Natural killer cell treated with Interleukin-12 subunit alpha and Interleukin-12 subunit beta and Interleukin-15 and Interleukin-18, amount 100 ng/mL, for 72 hours (primary cell): ENCODE measurements around the gene CCL17. TPM values are rescaled to one million over a fixed set of nuclear protein-coding genes. Genes with fewer than 3 reads are reported as not detected.
"Not testable (repeated sequence)": the region's sequence is repeated elsewhere in the genome, so short reads cannot be mapped to it uniquely, and the experiment has no call there.

Source experiments
- ATAC-seq, 2 donors: fragments of 150-1000 bp; cut with Tn5 transposase in 1 of 2; sonication (Bioruptor Pico), chemical (Tn5 transposase) in 1 of 2; 2 replicates each; pipeline ENCODE4 v1.10.0; 2021
- DNase-seq: peaks from one replicate; pipeline ENCODE4 v3.0.0; 2022; ENCODE audit warnings: low spot score
- H3K27ac Mint-ChIP-seq, 2 donors: 1 replicate in 1 of 2; 2 replicates in 1 of 2; pipeline ENCODE4 v1.8.0; 2022; ENCODE audit warnings: mixed read lengths in 2 of 2, mild to moderate bottlenecking in 1 of 2, moderate library complexity in 1 of 2
- H3K27me3 Mint-ChIP-seq, 2 donors: 1 replicate in 1 of 2; 2 replicates in 1 of 2; pipeline ENCODE4 v1.8.0; 2022; ENCODE audit warnings: mixed read lengths in 2 of 2
- H3K36me3 Mint-ChIP-seq: one replicate; pipeline ENCODE4 v1.8.0; 2022; ENCODE audit warnings: mixed read lengths
- H3K4me1 Mint-ChIP-seq, 2 donors: 1 replicate in 1 of 2; 2 replicates in 1 of 2; pipeline ENCODE4 v1.8.0; 2022; ENCODE audit warnings: low read depth in 2 of 2, mixed read lengths in 2 of 2, mild to moderate bottlenecking in 1 of 2
- H3K4me3 Mint-ChIP-seq: one replicate; pipeline ENCODE4 v1.8.0; 2022; ENCODE audit warnings: mixed read lengths
- H3K9me3 Mint-ChIP-seq: 2 replicates; pipeline ENCODE4 v1.8.0; 2022; ENCODE audit warnings: mixed read lengths
- total RNA-seq, 2 donors: library from RNA; stranded (reverse); gene quantifications; one replicate each; pipeline ENCODE4 v1.2.3, GENCODE V29; 2022

CCL17 gene
- total RNA-seq, 2 donors from 2014 or later, result 5.6 TPM; not detected in 1

DNA sequence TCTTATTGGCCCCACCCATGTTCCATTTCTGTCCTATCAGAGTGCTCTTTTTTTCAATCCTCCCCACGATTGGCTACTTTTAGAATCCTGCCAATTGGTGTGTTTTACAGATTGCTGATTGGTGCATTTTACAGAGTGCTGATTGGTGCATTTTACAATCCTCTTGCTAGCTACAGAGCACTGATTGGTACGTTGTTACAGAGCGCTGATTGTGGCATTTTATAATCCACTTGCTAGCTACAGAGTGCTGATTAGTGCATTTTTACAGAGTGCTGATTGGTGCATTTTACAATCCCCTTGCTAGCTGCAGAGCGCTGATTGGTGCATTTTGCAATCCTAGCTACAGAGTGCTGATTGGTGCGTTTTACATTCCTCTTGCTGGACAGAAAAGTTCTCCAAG lies 9.5 kb upstream of the CCL17 start:
- H3K36me3 Mint-ChIP-seq, result no peaks in the 10 kb centered on the region
- DNase-seq, result no peak
- ATAC-seq, result no peak
- H3K4me3 Mint-ChIP-seq, result no peak overlapping the region
- no peaks in the 10 kb centered on the region for H3K4me1 Mint-ChIP-seq
- H3K27ac Mint-ChIP-seq, result no peak overlapping the region
- H3K9me3 Mint-ChIP-seq, result no peaks in the 10 kb centered on the region
- peaks cover 0 to 2% of the 10 kb centered on the region in 2 donors for H3K27me3 Mint-ChIP-seq

DNA sequence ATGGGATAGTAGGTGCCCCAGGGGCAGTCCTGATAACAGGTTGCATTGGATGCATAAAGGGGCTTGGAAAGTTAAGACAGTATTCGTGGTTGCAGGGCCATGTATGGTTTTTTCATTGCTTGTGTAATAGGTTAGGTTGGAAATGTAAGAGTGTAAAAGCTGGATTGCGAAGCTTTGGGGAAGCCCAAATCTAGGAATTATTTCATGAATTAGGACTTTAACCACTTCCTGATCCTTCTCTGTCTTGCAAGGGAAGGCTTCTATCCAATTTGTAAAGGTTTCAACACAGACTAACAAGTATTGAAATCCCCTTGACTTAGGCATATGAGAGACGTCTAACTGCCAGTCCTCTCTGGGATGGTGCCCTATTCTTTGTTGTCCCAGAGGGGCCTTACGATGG lies 7.8 kb upstream of the CCL17 start:
- Mint-ChIP-seq H3K27ac (no peak overlapping the region), H3K36me3 (no peaks in the 10 kb centered on the region), H3K4me1 (no peaks in the 10 kb centered on the region), H3K4me3 (no peak overlapping the region), H3K27me3 (no peaks in the 10 kb centered on the region), H3K9me3 (no peaks in the 10 kb centered on the region)
- DNase-seq (no peak), ATAC-seq (no peak)

DNA sequence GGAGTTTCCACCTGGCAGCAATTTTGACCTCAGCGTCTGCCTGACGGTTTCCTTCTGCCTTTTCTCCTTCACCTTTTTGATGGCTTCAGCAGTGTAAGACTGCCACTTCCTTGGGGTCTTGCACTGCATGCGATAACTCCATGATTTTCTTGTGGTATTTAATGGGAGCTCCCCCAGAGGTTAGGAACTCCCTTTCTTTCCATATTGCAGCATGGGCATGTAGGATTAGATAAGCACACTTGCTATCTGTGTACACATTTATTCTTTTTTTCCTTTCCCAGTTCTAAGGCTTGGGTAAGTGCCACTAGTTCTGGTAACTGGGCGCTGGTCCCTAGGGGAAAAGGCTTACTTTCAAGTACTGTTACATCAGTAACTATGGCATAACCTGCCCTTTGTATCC lies 7.1 kb upstream of the CCL17 start:
- H3K27me3 Mint-ChIP-seq, result not testable (repeated sequence)

DNA sequence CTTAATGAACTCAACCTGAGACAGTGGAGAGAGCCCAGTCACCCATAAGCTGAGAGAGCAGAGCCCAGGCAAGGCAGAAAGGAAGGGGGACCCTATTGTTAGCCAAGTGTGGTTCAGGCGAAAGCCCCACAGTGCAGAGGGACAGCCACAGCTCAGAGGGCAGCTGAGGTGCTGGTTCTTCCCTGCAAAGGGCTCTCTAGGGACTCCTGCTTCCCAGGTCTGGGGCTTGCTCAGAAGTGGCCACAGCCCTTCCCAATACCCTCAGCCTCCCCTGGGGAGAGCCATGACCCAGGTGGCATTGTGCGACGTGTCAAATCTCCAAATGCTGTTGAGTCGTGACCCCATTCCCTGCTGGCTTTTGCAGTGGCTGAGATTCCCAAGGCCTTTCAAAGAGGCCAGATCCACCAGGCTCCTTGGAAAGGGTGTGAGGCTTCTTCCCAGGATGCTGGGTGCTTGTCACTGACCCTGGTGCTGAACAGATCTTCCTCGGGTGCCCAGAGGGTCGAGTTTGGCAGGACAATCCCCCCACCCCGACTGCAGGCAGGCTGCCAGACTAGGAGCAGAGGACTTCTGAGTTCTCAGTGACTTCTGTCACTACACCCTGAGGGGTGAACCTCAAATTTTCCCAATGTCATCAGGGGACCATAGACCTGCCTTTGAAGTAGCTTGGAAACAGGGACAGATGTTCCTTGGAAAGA lies 2.5 kb upstream of the CCL17 start:
- H3K27ac Mint-ChIP-seq, result no peak overlapping the region
- peak; percentile 47 for DNase-seq
- H3K9me3 Mint-ChIP-seq, result no peaks in the 10 kb centered on the region
- H3K36me3 Mint-ChIP-seq, result no peaks in the 10 kb centered on the region
- H3K4me3 Mint-ChIP-seq, result no peak overlapping the region
- peak in 1 of 2 donors; percentile 31 for ATAC-seq
- H3K27me3 Mint-ChIP-seq, result peaks cover 0 to 5% of the 10 kb centered on the region in 2 donors
- no peaks in the 10 kb centered on the region for H3K4me1 Mint-ChIP-seq

More for the DNA sequence above, 7.1 kb upstream of the CCL17 start:
- ATAC-seq, H3K9me3 Mint-ChIP-seq, H3K36me3 Mint-ChIP-seq, H3K4me3 Mint-ChIP-seq, H3K4me1 Mint-ChIP-seq, DNase-seq, H3K27ac Mint-ChIP-seq: not testable (repeated sequence)

DNA sequence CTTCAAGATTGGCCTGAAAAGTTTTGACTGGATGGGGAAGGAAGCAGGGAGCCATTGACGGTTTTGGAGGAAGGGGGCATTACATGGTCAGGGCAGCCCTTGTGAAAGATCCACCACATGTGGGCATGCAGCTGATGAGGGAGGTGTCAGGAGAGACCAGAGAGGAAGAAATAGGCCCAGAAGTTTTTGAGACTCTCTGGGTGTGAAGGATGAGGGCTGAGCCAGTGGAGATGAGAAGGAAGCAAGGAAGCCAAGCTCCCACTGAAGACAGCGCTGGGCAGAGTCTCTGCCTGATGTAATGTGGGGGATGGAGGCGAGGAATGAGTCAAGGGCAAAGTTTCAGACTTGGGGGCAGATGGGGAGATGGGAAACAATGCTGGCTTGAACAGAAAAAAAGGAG lies 530 bp downstream of the CCL17 start:
- no peaks in the 10 kb centered on the region for H3K9me3 Mint-ChIP-seq
- no peak for ATAC-seq
- peaks cover 6 to 9% of the 10 kb centered on the region in 2 donors for H3K27me3 Mint-ChIP-seq
- no peak overlapping the region for H3K4me3 Mint-ChIP-seq
- no peaks in the 10 kb centered on the region for H3K36me3 Mint-ChIP-seq
- H3K4me1 Mint-ChIP-seq, result no peaks in the 10 kb centered on the region
- no peak overlapping the region for H3K27ac Mint-ChIP-seq
- DNase-seq, result peak; percentile 34

DNA sequence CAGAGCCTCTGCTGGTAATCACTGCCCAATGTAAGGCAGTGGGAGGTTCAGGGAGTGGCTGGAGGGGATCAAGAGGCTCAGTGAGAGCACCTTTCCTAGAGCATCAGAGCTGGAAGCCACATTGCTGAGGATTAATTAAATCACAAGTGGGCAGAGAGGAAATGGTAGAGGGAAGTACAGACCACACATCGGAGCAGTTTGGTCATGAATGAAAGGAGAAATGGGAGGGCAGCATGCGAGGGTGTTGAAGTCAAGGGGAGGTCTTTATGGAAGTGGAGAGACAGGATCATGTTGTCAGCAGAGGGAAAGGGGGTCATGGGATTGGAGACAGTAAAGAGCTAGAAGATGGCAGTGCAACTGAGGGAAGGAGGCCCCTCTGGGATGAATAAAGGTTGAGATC lies 2.3 kb downstream of the CCL17 start:
- Mint-ChIP-seq H3K9me3 (no peaks in the 10 kb centered on the region), H3K4me1 (no peaks in the 10 kb centered on the region), H3K27me3 (peaks cover 6 to 9% of the 10 kb centered on the region in 2 donors), H3K36me3 (no peaks in the 10 kb centered on the region), H3K27ac (no peak overlapping the region), H3K4me3 (no peak overlapping the region)
- ATAC-seq (no peak), DNase-seq (peak; percentile 16)

DNA sequence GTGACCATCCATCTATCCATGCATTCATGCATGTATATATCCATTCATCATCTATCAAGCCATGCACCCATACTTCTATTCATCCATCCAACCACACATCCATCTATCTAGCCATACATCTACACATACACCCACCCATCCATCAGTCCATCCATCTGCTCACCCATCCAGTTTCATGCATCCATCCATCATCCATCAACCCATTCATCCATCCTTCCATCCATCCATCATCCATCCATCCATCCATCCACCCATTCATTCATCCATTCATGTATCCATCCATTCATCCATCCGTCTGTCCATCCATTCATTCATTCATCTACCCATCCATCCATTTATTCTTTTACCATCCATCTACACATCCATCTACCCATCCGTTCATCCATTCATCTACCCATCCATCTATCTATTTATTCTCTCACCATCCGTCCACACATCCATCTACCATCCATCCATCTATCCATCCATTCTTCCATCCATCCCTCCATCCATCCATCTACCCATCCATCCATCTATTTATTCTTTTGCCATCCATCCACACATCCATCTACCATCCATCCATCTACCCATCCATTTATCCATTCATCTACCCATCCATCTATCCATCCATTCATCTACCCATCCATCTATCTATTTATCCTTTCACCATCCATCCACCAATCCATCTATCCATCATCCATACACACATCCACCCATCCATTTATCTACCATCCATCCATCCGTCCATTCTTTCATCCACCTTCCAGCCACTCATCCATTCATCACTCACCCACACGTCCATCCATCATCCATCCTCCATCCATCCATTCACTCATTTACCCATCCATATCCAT lies 3.2 kb downstream of the CCL17 start:
- Mint-ChIP-seq H3K4me1 (no peaks in the 10 kb centered on the region), H3K4me3 (no peak overlapping the region), H3K27me3 (peaks cover 6 to 9% of the 10 kb centered on the region in 2 donors), H3K27ac (no peak overlapping the region), H3K36me3 (no peaks in the 10 kb centered on the region), H3K9me3 (no peaks in the 10 kb centered on the region)
- DNase-seq, result no peak
- no peak for ATAC-seq

DNA sequence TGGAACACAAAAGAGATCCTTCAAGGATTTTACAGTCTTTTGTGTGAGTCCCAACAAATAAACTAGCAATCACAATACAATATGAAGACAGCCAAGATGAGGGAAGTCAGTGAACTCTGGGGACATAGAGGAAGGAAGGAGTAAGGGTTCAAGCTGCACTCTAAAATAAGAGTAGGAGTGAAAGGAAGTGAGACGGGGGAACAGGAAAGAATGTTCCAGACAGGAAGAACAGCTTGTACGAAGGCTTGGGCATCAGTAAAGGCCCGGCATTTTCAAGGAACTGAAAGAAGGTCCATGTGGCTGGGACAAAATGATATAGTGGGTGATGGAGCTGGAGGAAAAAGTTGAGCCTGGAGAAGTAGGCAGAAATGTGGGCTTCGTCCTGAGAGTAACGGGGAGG lies 4.5 kb downstream of the CCL17 start:
- no peak for ATAC-seq
- Mint-ChIP-seq H3K9me3 (no peaks in the 10 kb centered on the region), H3K36me3 (no peaks in the 10 kb centered on the region), H3K4me1 (no peaks in the 10 kb centered on the region), H3K27ac (no peak overlapping the region), H3K27me3 (peaks cover 6 to 9% of the 10 kb centered on the region in 2 donors), H3K4me3 (no peak overlapping the region)
- no peak for DNase-seq

- Mint-ChIP-seq H3K27ac (no peak overlapping the region), H3K4me1 (peaks cover 0 to 3% of the 10 kb centered on the region in 2 donors), H3K36me3 (no peaks in the 10 kb centered on the region), H3K27me3 (peaks cover 6 to 8% of the 10 kb centered on the region in 2 donors), H3K4me3 (no peak overlapping the region), H3K9me3 (no peaks in the 10 kb centered on the region)
- no peak for DNase-seq
- no peak for ATAC-seq
These were observed 5.5 kb downstream of the CCL17 start for GRCh38 chr16:57409870-57410587.

DNA sequence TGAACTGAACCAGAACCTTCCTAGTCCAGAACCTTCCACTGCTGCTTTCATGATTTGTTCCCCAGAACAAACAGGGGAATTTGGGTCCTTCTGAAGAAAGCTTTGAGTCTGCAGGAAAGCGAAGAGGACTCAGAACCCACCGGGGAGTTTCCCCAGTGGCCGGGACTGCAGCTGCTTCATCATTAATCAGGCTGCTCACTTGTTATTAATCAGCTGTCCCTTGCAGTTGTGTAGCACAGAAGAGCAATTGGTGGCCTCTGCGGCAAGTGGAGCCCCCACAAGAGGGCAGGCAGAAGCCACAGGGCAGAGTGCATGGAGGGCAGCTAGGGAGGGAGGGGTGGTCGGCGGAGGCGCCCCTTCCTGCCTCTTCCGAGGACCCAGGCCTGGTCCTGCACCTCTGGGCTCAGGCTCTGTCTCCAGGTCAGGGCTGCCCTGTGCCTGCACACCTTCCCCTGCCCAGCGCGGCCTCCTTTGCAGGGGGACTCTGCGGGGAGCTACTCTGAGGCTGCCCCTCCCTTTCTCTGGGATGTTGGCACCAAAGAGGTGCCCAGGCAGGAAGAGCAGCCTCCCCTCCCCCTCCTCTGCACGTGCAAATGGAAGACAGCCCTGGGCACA lies 6.9 kb downstream of the CCL17 start:
- Mint-ChIP-seq H3K27ac (no peak overlapping the region), H3K27me3 (peaks cover 4 to 6% of the 10 kb centered on the region in 2 donors), H3K36me3 (no peaks in the 10 kb centered on the region), H3K4me1 (peaks cover 0 to 6% of the 10 kb centered on the region in 2 donors), H3K9me3 (no peaks in the 10 kb centered on the region), H3K4me3 (no peak overlapping the region)
- DNase-seq, result no peak
- no peak for ATAC-seq

GRCh38 chr16:57412584-57412983 lies 8.0 kb downstream of the CCL17 start:
- no peak overlapping the region for H3K27ac Mint-ChIP-seq
- H3K27me3 Mint-ChIP-seq, result peaks cover 4 to 6% of the 10 kb centered on the region in 2 donors
- peaks cover 10 to 14% of the 10 kb centered on the region in 2 donors for H3K4me1 Mint-ChIP-seq
- H3K9me3 Mint-ChIP-seq, result no peaks in the 10 kb centered on the region
- no peak for DNase-seq
- ATAC-seq, result no peak
- H3K36me3 Mint-ChIP-seq, result no peaks in the 10 kb centered on the region
- no peak overlapping the region for H3K4me3 Mint-ChIP-seq

DNA sequence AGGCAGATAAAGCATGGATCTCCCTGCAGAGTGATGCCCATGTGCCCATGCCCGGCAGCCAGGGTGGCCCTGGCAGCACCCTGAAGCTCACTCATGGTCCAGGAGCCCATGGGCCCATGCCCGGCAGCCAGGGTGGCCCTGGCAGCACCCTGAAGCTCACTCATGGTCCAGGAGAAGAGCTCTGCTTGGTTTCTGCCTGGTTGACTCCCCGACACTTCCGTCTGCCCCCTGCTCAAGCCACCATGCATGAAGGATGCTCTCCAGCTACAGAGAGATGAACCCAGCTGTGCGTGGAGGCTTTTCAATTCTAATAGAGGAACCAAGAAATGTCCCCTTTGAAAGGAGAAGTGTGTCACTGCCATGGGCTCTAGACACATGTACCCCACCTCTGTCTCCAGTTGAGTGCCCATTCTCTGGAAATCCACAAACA lies 8.7 kb downstream of the CCL17 start:
- Mint-ChIP-seq H3K4me3 (no peak overlapping the region), H3K9me3 (no peaks in the 10 kb centered on the region), H3K4me1 (peaks cover 15 to 18% of the 10 kb centered on the region in 2 donors), H3K27ac (no peak overlapping the region), H3K27me3 (peaks cover 4 to 6% of the 10 kb centered on the region in 2 donors), H3K36me3 (no peaks in the 10 kb centered on the region)
- DNase-seq (no peak), ATAC-seq (no peak)

DNA sequence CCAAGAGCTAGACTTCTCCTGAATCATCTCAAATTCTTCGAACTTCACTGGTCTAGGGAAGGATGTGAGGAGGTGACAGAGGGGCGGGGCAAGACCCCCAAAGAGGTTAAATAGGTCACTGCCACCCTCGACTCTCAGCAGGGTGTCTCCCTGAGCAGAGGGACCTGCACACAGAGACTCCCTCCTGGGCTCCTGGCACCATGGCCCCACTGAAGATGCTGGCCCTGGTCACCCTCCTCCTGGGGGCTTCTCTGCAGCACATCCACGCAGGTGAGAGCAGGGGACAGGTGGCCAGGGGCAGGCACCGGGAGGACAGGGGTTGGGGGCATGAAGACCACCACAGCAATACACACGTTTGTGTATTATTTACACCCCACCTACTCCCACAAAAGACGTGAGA lies 9.2 kb downstream of the CCL17 start:
- ATAC-seq (no peak), DNase-seq (no peak)
- Mint-ChIP-seq H3K4me3 (no peak overlapping the region), H3K4me1 (peaks cover 19 to 20% of the 10 kb centered on the region in 2 donors), H3K27ac (no peak overlapping the region), H3K9me3 (no peaks in the 10 kb centered on the region), H3K27me3 (peaks cover 4 to 6% of the 10 kb centered on the region in 2 donors), H3K36me3 (no peaks in the 10 kb centered on the region)
